Astrocyte of the cerebellum (primary cell): ENCODE data around the gene TRIM36.
A peak's percentile ranks its signal among the peaks of the same experiment; 100 is the strongest.

Experiments
- DNase-seq: peaks from one replicate; pipeline ENCODE4 v3.0.0-alpha.2; 2011; ENCODE audit warnings: low read depth
- H3K4me3 ChIP-seq: 2 replicates; pipeline ENCODE4 v1.5.1; 2011; ENCODE audit warnings: mild to moderate bottlenecking, low read depth, low read length, moderate library complexity
- CTCF ChIP-seq: IDR thresholded peaks from 2 replicates; pipeline ENCODE4 v1.5.1; 2012; ENCODE audit warnings: low read length, low read depth, moderate library complexity, mild to moderate bottlenecking; ENCODE audit errors: missing control alignments
- in situ Hi-C: cut with HindIII; loops from 2 replicates; pipeline ENCODE4 v1.10.0; 2017; ENCODE audit warnings: low sequenced_read_pairs

Gene TRIM36

GRCh38 chr5:115170134-115170928, 623 bp upstream of the TRIM36 start:
- no peak for DNase-seq
- peak overlapping the region; percentile 85 for H3K4me3 ChIP-seq
- in situ Hi-C loops, result no loop called here
- no peak for TF ChIP-seq CTCF

GRCh38 chr5:115168829-115169486, 750 bp downstream of the TRIM36 start:
- no peak for DNase-seq
- in situ Hi-C loops, result no loop called here
- no peak for TF ChIP-seq CTCF
- peak overlapping the region; percentile 85 for H3K4me3 ChIP-seq

GRCh38 chr5:115166744-115167393, 2.8 kb downstream of the TRIM36 start:
- no peak overlapping the region for H3K4me3 ChIP-seq
- in situ Hi-C loops, result no loop called here
- TF ChIP-seq CTCF, result no peak
- DNase-seq, result no peak

GRCh38 chr5:115165790-115166189, 3.9 kb downstream of the TRIM36 start:
- no peak overlapping the region for H3K4me3 ChIP-seq
- no peak for TF ChIP-seq CTCF
- in situ Hi-C loops, result no loop called here
- no peak for DNase-seq

GRCh38 chr5:115160975-115161475, 8.7 kb downstream of the TRIM36 start:
- H3K4me3 ChIP-seq, result no peak overlapping the region
- TF ChIP-seq CTCF, result no peak
- in situ Hi-C loops, result no loop called here
- DNase-seq, result no peak

- no peak for TF ChIP-seq CTCF
These were observed 18.4 kb downstream of the TRIM36 start for GRCh38 chr5:115151208-115151805.

More at GRCh38 chr5:115151208-115151805, 18.4 kb downstream of the TRIM36 start:
- in situ Hi-C loops, result no loop called here
- DNase-seq, result no peak
- H3K4me3 ChIP-seq, result no peak overlapping the region
